H9 (cell line): ENCODE measurements around the gene ZNF70. TPM values are rescaled to one million over a fixed set of nuclear protein-coding genes. Genes with fewer than 3 reads are reported as not detected.

Experiments
- DNase-seq: peaks from one replicate; pipeline ENCODE4 v3.0.0-alpha.2; 2017
- H2AFZ ChIP-seq: one replicate; pipeline ENCODE4 v1.6.1; 2013; ENCODE audit warnings: mild to moderate bottlenecking, low read length, control low read depth, moderate library complexity
- H2AK5ac ChIP-seq: 2 replicates; pipeline ENCODE4 v1.6.1; 2013; ENCODE audit warnings: low read length, control low read depth, mixed read lengths; ENCODE audit not compliant: insufficient read length
- H2BK120ac ChIP-seq: one replicate; pipeline ENCODE4 v1.6.1; 2013; ENCODE audit warnings: low read depth, mild to moderate bottlenecking, low read length, control low read depth, inconsistent platforms; ENCODE audit not compliant: poor library complexity, severe bottlenecking
- H2BK12ac ChIP-seq: 2 replicates; pipeline ENCODE4 v1.6.1; 2013; ENCODE audit warnings: low read length, control low read depth, mixed read lengths, low read depth; ENCODE audit not compliant: insufficient read length
- H2BK15ac ChIP-seq: 2 replicates; pipeline ENCODE4 v1.6.1; 2013; ENCODE audit warnings: low read depth, low read length, control low read depth
- H2BK20ac ChIP-seq: one replicate; pipeline ENCODE4 v1.6.1; 2013; ENCODE audit warnings: low read depth, mild to moderate bottlenecking, low read length, control low read depth, inconsistent platforms; ENCODE audit not compliant: poor library complexity, severe bottlenecking
- H2BK5ac ChIP-seq: 2 replicates; pipeline ENCODE4 v1.6.1; 2013; ENCODE audit warnings: low read length, control low read depth, mixed read lengths; ENCODE audit not compliant: insufficient read length
- H3K14ac ChIP-seq: 2 replicates; pipeline ENCODE4 v1.6.1; 2013; ENCODE audit warnings: low read length, control low read depth; ENCODE audit not compliant: insufficient read depth
- H3K18ac ChIP-seq: 2 replicates; pipeline ENCODE4 v1.6.1; 2013; ENCODE audit warnings: low read depth, mild to moderate bottlenecking, mixed read lengths, low read length, control low read depth; ENCODE audit not compliant: insufficient read length
- H3K23ac ChIP-seq: 2 replicates; pipeline ENCODE4 v1.6.1; 2013; ENCODE audit warnings: low read length, control low read depth, mixed read lengths, low read depth; ENCODE audit not compliant: insufficient read length
- H3K23me2 ChIP-seq: 2 replicates; pipeline ENCODE4 v1.6.1; 2013; ENCODE audit warnings: low read depth, mild to moderate bottlenecking, mixed read lengths, low read length, control low read depth; ENCODE audit not compliant: insufficient read length, poor library complexity, severe bottlenecking
- H3K27ac ChIP-seq: 2 replicates; pipeline ENCODE4 v1.5.1; 2013; ENCODE audit warnings: low read length, control low read depth, mixed read lengths, low read depth; ENCODE audit not compliant: insufficient read length
- H3K27me3 ChIP-seq: 2 replicates; pipeline ENCODE4 v1.6.1; 2013; ENCODE audit warnings: low read length, control low read depth, inconsistent platforms; ENCODE audit not compliant: insufficient read depth
- H3K4ac ChIP-seq: 2 replicates; pipeline ENCODE4 v1.6.1; 2013; ENCODE audit warnings: low read depth, mild to moderate bottlenecking, control low read depth, inconsistent platforms, low read length, moderate library complexity
- H3K4me1 ChIP-seq: 2 replicates; pipeline ENCODE4 v1.6.1; 2013; ENCODE audit warnings: low read length, control low read depth, inconsistent platforms; ENCODE audit not compliant: insufficient read depth
- H3K4me2 ChIP-seq: 2 replicates; pipeline ENCODE4 v1.6.1; 2013; ENCODE audit warnings: low read length, control low read depth, mixed read lengths; ENCODE audit not compliant: insufficient read length, insufficient read depth
- H3K56ac ChIP-seq: 2 replicates; pipeline ENCODE4 v1.6.1; 2013; ENCODE audit warnings: low read depth, mild to moderate bottlenecking, mixed read lengths, low read length, control low read depth; ENCODE audit not compliant: insufficient read length
- H3K79me1 ChIP-seq: 2 replicates; pipeline ENCODE4 v1.6.1; 2013; ENCODE audit warnings: low read depth, mild to moderate bottlenecking, moderate library complexity, low read length, control low read depth, inconsistent platforms; ENCODE audit not compliant: insufficient read depth, poor library complexity, severe bottlenecking
- H3K79me2 ChIP-seq: 2 replicates; pipeline ENCODE4 v1.6.1; 2013; ENCODE audit warnings: low read length, control low read depth, inconsistent platforms; ENCODE audit not compliant: insufficient read depth
- H3K9ac ChIP-seq: 2 replicates; pipeline ENCODE4 v1.6.1; 2013; ENCODE audit warnings: low read length, control low read depth, mixed read lengths; ENCODE audit not compliant: insufficient read length; ENCODE audit errors: extremely low read depth
- H3K9me3 ChIP-seq: one replicate; pipeline ENCODE4 v1.6.1; 2013; ENCODE audit warnings: low read depth, low read length, inconsistent platforms; ENCODE audit not compliant: control insufficient read depth
- H3T11ph ChIP-seq: one replicate; pipeline ENCODE4 v1.6.1; 2013; ENCODE audit warnings: mild to moderate bottlenecking, low read length, control low read depth, inconsistent platforms
- H4K20me1 ChIP-seq: one replicate; pipeline ENCODE4 v1.6.1; 2013; ENCODE audit not compliant: control insufficient read depth, insufficient read length, insufficient read depth
- H4K5ac ChIP-seq: 2 replicates; pipeline ENCODE4 v1.6.1; 2013; ENCODE audit warnings: low read depth, mild to moderate bottlenecking, mixed read lengths, low read length, control low read depth; ENCODE audit not compliant: insufficient read length
- H4K8ac ChIP-seq: replicated peaks from 2 replicates; pipeline ENCODE4 v1.6.1; 2013; ENCODE audit warnings: low read length, control low read depth, mixed read lengths, low read depth; ENCODE audit not compliant: insufficient read length
- H4K91ac ChIP-seq: 2 replicates; pipeline ENCODE4 v1.6.1; 2013; ENCODE audit warnings: low read depth, mild to moderate bottlenecking, moderate library complexity, mixed read lengths, low read length, control low read depth; ENCODE audit not compliant: insufficient read length
- H3K27ac Mint-ChIP-seq, 3 experiments: 2 replicates in 2 of 3; 3 replicates in 1 of 3; pipeline ENCODE4 v1.8.0; 2020 to 2021; ENCODE audit warnings: mixed read lengths in 3 of 3, mild to moderate bottlenecking in 1 of 3, moderate library complexity in 1 of 3
- H3K27me3 Mint-ChIP-seq: 2 replicates; pipeline ENCODE4 v1.8.0; 2021; ENCODE audit warnings: low read depth, mild to moderate bottlenecking, moderate library complexity, mixed read lengths
- H3K36me3 Mint-ChIP-seq, 3 experiments: 2 replicates in 2 of 3; 3 replicates in 1 of 3; pipeline ENCODE4 v1.8.0; 2020 to 2021; ENCODE audit warnings: low read depth in 3 of 3, mixed read lengths in 3 of 3; ENCODE audit not compliant: insufficient read depth in 1 of 3
- H3K4me1 Mint-ChIP-seq, 2 experiments: 2 replicates each; pipeline ENCODE4 v1.8.0; 2020; ENCODE audit warnings: mixed read lengths in 2 of 2
- H3K4me3 Mint-ChIP-seq, 2 experiments: 2 replicates in 1 of 2; 3 replicates in 1 of 2; pipeline ENCODE4 v1.8.0; 2020 to 2021; ENCODE audit warnings: mild to moderate bottlenecking in 2 of 2, mixed read lengths in 2 of 2, moderate library complexity in 1 of 2
- H3K9me3 Mint-ChIP-seq, 2 experiments: 2 replicates in 1 of 2; 3 replicates in 1 of 2; pipeline ENCODE4 v1.8.0; 2020; ENCODE audit warnings: mild to moderate bottlenecking in 2 of 2, mixed read lengths in 2 of 2, moderate library complexity in 1 of 2
- WGBS: extraction: QIAGEN DNeasy Blood & Tissue Kit; methylation state at CpG from one replicate; pipeline ENCODE4 v1.1.7; 2013; ENCODE audit warnings: missing lambda C conversion rate, low lambda C conversion rate, mixed read lengths; ENCODE audit not compliant: insufficient read length; ENCODE audit errors: extremely low coverage; 5-methylcytosine and 5-hydroxymethylcytosine counted together
- total RNA-seq: library from RNA; stranded (reverse); gene quantifications from 2 replicates; pipeline ENCODE4 v1.2.1, GENCODE V29; 2021
- TF ChIP-seq, protein P1 (sequence below): fragments of 200-600 bp; sonication (generic); conservative IDR thresholded peaks from 3 replicates; pipeline ENCODE4 v1.8.0; 2021; ENCODE audit warnings: antibody characterized with exemption, mild to moderate bottlenecking

Gene ZNF70
- total RNA-seq, 1 experiment from 2014 or later, result 3.5 TPM

DNA sequence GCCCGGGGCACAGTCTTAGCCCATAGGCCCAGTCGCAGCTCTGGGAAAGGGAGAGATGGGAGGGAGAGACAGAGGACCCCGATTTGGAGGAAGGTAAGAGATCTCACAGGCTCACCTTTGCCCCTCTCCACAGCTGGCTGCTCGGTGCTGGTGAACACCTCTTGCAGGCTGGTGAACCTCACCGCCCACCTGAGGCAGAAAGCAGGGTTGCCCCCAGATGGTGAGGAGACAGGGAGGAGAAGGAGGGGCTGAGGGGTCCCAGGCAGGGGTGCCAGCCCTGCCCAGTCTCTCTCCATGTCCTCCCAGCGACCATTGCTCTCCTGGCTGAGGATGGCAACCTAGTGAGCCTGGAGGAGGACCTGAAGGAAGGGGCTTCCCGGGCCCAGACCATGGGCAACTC lies 13.0 kb upstream of the ZNF70 start:
- TF ChIP-seq, protein P1, sequence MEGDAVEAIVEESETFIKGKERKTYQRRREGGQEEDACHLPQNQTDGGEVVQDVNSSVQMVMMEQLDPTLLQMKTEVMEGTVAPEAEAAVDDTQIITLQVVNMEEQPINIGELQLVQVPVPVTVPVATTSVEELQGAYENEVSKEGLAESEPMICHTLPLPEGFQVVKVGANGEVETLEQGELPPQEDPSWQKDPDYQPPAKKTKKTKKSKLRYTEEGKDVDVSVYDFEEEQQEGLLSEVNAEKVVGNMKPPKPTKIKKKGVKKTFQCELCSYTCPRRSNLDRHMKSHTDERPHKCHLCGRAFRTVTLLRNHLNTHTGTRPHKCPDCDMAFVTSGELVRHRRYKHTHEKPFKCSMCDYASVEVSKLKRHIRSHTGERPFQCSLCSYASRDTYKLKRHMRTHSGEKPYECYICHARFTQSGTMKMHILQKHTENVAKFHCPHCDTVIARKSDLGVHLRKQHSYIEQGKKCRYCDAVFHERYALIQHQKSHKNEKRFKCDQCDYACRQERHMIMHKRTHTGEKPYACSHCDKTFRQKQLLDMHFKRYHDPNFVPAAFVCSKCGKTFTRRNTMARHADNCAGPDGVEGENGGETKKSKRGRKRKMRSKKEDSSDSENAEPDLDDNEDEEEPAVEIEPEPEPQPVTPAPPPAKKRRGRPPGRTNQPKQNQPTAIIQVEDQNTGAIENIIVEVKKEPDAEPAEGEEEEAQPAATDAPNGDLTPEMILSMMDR, result no peak
- Histone ChIP-seq H2BK120ac (no peak overlapping the region), H3K56ac (no peak overlapping the region), H3K9me3 (no peaks in the 10 kb centered on the region), H2AFZ (no peak overlapping the region), H3K27ac (no peak overlapping the region), H3K79me2 (no peaks in the 10 kb centered on the region), H3K18ac (no peak overlapping the region), H3K27me3 (0 out of 2 replicates have a peak, but pooled peaks cover under 1% of the 10 kb centered on the region), H4K8ac (no peak overlapping the region), H3K23me2 (peaks cover 7% of the 10 kb centered on the region), H3K4ac (no peak overlapping the region), H2BK20ac (no peak overlapping the region), H2AK5ac (no peak overlapping the region), H3K79me1 (no peaks in the 10 kb centered on the region), H4K20me1 (no peaks in the 10 kb centered on the region), H2BK5ac (no peak overlapping the region), H3T11ph (no peak overlapping the region), H2BK15ac (no peak overlapping the region), H4K5ac (no peak overlapping the region), H3K14ac (no peak overlapping the region), H3K9ac (no peak overlapping the region), H3K23ac (no peak overlapping the region), H3K4me2 (peak overlapping the region; percentile 49), H3K4me1 (peaks cover 4% of the 10 kb centered on the region; the same call in 1 of the 2 replicates), H4K91ac (no peak overlapping the region), H2BK12ac (no peak overlapping the region)
- no peak for DNase-seq
- Mint-ChIP-seq H3K36me3 (peaks cover 5 to 10% (median 7%) of the 10 kb centered on the region in 3 experiments; a peak in 4 of 7 replicates), H3K27ac (no peak overlapping the region), H3K27me3 (peaks cover 38% of the 10 kb centered on the region), H3K4me3 (peak overlapping the region in 1 of 2 experiments; percentile 22; a peak in 1 of 5 replicates), H3K9me3 (no peaks in the 10 kb centered on the region), H3K4me1 (peaks cover 19 to 28% of the 10 kb centered on the region in 2 experiments)
- WGBS, result no CpG with 5 or more reads among the region's 7 CpGs
